Measurements from ENCODE around the gene AFF2. TPM values are rescaled to one million over a fixed set of nuclear protein-coding genes. Genes with fewer than 3 reads are reported as not detected.

AFF2 gene
- total and polyA plus RNA-seq, 3 donors from 2014 or later: 4.7 to 28.1 (median 21.3) TPM

DNA sequence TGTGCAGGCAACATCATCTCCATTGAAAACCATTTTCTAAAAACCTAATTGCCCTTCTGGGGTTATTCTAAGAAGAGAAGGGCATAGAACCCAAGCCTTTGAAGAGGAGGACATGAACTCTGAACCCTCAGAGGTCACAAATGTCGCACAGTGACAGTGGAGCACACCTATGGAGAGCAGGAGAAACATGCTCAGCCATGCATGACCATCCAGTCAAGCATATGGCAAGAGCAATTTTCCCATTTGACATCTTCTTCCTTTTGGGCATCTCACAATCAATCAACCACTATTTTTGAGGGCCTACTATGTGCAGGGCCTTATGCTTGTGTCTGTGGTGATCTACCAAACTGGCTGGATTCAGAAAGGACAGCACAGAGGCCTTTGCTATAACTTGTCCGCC, 30.1 kb upstream of the AFF2 start:
- WGBS, 2 donors: 92 to 100% methylated on average over 2 of the region's 2 CpGs
- H3K9me3 ChIP-seq: no peaks in the 10 kb centered on the region
- no peak overlapping the region for H3K27ac ChIP-seq
- no peak for DNase-seq
- no peaks in the 10 kb centered on the region for H3K36me3 ChIP-seq (ENCODE audit: low read depth, missing control alignments)
- TF ChIP-seq POLR2A (IDR thresholded peaks at IDR 0.05): no peak
- no peaks in the 10 kb centered on the region for H3K4me1 ChIP-seq
- H3K4me3 ChIP-seq: no peak overlapping the region
- no peaks in the 10 kb centered on the region for H3K27me3 ChIP-seq
- intact Hi-C loops (cut with DNase I; ENCODE audit: low total_unique reads): no loop called here

DNA sequence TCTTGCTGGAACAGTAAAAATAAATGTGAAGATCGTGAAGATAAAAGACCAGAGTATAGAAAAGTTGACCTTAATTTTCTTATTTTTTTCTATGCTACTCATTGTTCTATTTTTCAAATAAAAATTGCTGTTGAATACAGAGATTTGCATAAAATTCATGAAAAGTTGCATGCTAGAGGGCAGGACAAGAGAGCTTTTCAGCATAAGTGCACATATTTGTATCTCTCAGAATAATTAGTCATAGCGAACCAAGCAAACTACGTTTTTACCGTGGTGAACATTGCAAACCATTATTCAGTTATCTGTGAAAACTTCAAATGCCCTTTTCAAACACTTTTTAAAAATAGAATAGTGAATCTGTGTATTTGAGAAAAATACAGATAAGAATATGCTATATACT, 26.4 kb upstream of the AFF2 start:
- 78 to 81% methylated on average over 4 of the region's 4 CpGs for WGBS, 2 donors
- H3K4me3 ChIP-seq: no peak overlapping the region
- TF ChIP-seq, protein P1, sequence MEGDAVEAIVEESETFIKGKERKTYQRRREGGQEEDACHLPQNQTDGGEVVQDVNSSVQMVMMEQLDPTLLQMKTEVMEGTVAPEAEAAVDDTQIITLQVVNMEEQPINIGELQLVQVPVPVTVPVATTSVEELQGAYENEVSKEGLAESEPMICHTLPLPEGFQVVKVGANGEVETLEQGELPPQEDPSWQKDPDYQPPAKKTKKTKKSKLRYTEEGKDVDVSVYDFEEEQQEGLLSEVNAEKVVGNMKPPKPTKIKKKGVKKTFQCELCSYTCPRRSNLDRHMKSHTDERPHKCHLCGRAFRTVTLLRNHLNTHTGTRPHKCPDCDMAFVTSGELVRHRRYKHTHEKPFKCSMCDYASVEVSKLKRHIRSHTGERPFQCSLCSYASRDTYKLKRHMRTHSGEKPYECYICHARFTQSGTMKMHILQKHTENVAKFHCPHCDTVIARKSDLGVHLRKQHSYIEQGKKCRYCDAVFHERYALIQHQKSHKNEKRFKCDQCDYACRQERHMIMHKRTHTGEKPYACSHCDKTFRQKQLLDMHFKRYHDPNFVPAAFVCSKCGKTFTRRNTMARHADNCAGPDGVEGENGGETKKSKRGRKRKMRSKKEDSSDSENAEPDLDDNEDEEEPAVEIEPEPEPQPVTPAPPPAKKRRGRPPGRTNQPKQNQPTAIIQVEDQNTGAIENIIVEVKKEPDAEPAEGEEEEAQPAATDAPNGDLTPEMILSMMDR (IDR thresholded peaks at IDR 0.05): no peak
- no peak for TF ChIP-seq POLR2A (IDR thresholded peaks at IDR 0.05)
- intact Hi-C loops (cut with DNase I; ENCODE audit: low total_unique reads): no loop called here
- H3K27ac ChIP-seq: no peak overlapping the region
- no peaks in the 10 kb centered on the region for H3K27me3 ChIP-seq
- no peaks in the 10 kb centered on the region for H3K4me1 ChIP-seq
- DNase-seq: no peak
- H3K36me3 ChIP-seq (ENCODE audit: low read depth, missing control alignments): no peaks in the 10 kb centered on the region
- no peaks in the 10 kb centered on the region for H3K9me3 ChIP-seq

DNA sequence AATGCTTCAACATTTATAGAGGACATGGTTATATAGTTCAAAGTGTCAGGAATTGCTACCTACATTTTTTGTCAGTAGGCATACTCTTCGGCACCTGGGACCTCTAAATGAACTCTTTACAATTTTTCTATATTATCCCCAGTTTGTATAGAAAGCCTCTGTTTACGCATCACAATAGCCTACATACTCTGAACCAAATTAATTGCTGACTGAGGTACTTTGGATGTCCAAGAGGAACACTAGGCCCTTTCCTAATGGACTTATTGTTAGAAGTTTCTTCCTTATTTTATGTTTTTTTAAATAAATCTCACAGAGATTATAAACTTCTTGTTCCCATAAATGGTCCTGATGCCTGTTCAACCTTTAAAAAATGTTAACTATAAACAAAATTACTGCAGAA, 8.4 kb upstream of the AFF2 start:
- WGBS, 2 donors: 87 to 100% methylated on average over 2 of the region's 2 CpGs
- H3K36me3 ChIP-seq (ENCODE audit: low read depth, missing control alignments): no peaks in the 10 kb centered on the region
- H3K4me3 ChIP-seq: no peak overlapping the region
- TF ChIP-seq, protein P1 (IDR thresholded peaks at IDR 0.05): no peak
- TF ChIP-seq POLR2A (IDR thresholded peaks at IDR 0.05): no peak
- no peaks in the 10 kb centered on the region for H3K4me1 ChIP-seq
- intact Hi-C loops (cut with DNase I; ENCODE audit: low total_unique reads): no loop called here
- no peaks in the 10 kb centered on the region for H3K9me3 ChIP-seq
- no peak overlapping the region for H3K27ac ChIP-seq
- H3K27me3 ChIP-seq: no peaks in the 10 kb centered on the region
- no peak for DNase-seq

DNA sequence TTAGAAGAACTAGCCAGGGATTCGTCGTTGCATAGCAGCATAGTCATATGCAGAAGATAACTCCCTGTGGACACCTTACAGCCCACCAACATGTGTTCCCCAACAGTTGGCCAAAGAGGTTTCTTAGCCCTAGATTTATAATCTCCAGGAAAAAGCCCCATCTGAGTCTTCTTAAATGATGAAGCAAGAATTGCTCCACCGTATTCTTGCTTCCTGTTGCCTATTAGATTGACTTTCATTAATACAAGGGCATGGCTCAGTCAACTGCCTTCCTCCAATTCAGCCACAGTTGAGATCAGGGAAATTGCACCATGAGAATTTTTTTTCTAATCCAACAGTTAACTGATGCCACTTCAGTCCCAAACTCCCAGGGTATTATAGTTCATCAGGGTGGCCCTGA, 5.2 kb upstream of the AFF2 start:
- H3K4me3 ChIP-seq: no peak overlapping the region
- TF ChIP-seq, protein P1 (IDR thresholded peaks at IDR 0.05): no peak
- no peak for TF ChIP-seq POLR2A (IDR thresholded peaks at IDR 0.05)
- intact Hi-C loops (cut with DNase I; ENCODE audit: low total_unique reads): no loop called here
- 87 to 96% methylated on average over 3 of the region's 3 CpGs for WGBS, 2 donors
- no peaks in the 10 kb centered on the region for H3K27me3 ChIP-seq
- no peaks in the 10 kb centered on the region for H3K9me3 ChIP-seq
- peaks cover 3% of the 10 kb centered on the region for H3K4me1 ChIP-seq
- no peaks in the 10 kb centered on the region for H3K36me3 ChIP-seq (ENCODE audit: low read depth, missing control alignments)
- H3K27ac ChIP-seq: no peak overlapping the region
- no peak for DNase-seq

DNA sequence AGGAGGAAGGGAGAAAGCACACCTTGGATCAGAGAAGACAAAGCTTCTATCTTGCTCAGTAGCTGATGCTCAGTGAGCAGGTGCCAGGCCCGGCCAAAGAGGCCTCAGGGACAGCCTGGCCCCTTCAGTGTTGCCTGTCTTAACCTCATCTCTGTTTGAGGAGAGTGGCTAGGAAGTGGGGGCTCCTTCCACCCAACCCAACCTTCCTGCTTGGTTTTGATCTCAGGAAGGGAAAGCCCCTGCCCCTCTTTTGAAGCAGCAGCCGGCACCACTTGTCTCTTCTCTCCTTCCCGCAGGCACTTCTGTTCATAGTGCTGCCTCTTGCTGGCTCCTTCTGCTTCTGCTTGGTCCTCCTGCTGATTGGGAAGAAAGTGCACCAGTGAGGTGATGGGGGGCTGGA, 2.4 kb upstream of the AFF2 start:
- no peak for TF ChIP-seq POLR2A (IDR thresholded peaks at IDR 0.05)
- TF ChIP-seq, protein P1 (IDR thresholded peaks at IDR 0.05): no peak
- intact Hi-C loops (cut with DNase I; ENCODE audit: low total_unique reads): no loop called here
- no peak overlapping the region for H3K27ac ChIP-seq
- H3K9me3 ChIP-seq: no peaks in the 10 kb centered on the region
- peaks cover 4% of the 10 kb centered on the region for H3K4me1 ChIP-seq
- H3K36me3 ChIP-seq (ENCODE audit: low read depth, missing control alignments): no peaks in the 10 kb centered on the region
- DNase-seq: no peak
- no peak overlapping the region for H3K4me3 ChIP-seq
- H3K27me3 ChIP-seq: no peaks in the 10 kb centered on the region
- 29 to 67% methylated on average over 2 to 3 of the region's 3 CpGs for WGBS, 2 donors

Data from testis (tissue), 3 donors.